HG03354 (cell line): Measurements from ENCODE around the gene NME7.
A peak's percentile ranks its signal among the peaks of the same experiment; 100 is the strongest.

Source experiments
- ATAC-seq: cut with Tn5 transposase; IDR thresholded peaks from one replicate; pipeline ENCODE4 v1.9.1; 2021; ENCODE audit warnings: mild to moderate bottlenecking; ENCODE audit not compliant: unreplicated experiment, poor library complexity, severe bottlenecking

NME7 gene

DNA sequence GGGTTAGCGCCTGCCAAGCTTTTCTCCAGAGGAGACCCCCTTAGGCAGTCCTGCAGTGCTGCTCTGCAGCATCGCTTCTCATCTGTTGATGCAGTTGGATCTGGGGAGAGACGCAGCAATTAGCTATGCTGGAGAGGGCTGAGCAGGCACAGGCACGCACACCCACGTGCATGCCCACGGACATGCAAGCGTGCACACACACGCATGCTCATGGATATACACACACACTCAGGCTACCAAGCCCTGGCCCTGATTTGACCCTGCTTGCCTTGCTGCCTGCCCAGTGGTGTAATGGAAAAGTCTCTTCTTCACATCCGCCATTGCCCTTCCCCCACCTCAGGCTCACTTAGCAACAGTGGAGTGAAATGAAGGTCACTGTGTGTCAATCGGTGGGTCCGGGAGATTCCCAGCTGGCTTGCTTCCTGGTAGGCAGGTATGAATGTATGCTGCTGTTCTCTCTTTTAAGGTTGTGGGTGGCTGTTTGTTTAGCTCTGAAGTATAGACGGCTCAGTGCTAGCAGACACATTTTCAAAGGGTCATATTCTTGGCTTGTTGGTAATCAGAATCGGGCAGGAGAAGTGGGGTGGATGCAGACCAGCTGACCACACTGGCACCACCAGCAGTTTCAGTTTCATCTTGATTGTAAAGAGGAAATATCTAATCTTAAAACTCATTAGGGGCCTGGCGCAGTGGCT, 251.6 kb downstream of the NME7 start:
- peak; percentile 57 for ATAC-seq

- ATAC-seq, result no peak
These were observed 253.9 kb downstream of the NME7 start for GRCh38 chr1:169113613-169114119.

DNA sequence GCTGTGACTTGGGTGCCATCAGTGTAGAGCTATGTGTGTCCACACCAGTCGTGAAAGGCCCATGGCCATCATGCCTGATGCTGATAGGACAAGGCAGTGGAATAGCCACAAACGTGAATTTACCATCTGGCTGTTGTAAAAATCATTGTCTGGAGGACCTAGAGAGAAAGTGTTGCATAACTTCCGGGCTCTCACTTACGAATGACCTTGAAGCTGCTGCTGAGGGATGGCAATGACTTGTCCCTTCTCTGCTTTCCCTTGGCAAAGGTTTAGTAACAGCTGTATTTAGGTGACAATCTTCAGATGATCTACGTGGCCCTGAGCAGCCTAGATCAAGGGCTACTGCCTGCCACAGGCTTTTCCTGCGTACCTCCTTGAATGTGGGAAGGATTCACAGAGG, 255.4 kb downstream of the NME7 start:
- no peak for ATAC-seq

DNA sequence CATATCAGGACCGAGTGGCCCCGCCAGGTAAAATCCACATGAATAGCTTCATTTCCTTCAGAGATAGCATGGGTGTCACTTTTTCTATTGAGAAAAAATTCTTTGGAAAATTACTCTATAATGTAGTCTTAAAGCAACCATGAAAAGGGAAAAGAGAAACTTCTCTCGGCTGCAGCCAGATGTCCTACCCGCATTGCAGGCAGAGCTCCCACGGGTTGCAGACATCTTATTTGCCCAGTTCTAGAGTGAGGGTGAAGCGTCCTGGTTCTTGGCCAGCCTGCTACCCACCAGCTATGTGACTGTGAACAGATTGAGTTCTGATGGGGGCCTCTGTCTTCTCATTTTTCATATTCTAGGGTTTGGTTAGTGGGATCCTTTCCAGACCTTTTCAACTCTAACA, 256.1 kb downstream of the NME7 start:
- no peak for ATAC-seq

DNA sequence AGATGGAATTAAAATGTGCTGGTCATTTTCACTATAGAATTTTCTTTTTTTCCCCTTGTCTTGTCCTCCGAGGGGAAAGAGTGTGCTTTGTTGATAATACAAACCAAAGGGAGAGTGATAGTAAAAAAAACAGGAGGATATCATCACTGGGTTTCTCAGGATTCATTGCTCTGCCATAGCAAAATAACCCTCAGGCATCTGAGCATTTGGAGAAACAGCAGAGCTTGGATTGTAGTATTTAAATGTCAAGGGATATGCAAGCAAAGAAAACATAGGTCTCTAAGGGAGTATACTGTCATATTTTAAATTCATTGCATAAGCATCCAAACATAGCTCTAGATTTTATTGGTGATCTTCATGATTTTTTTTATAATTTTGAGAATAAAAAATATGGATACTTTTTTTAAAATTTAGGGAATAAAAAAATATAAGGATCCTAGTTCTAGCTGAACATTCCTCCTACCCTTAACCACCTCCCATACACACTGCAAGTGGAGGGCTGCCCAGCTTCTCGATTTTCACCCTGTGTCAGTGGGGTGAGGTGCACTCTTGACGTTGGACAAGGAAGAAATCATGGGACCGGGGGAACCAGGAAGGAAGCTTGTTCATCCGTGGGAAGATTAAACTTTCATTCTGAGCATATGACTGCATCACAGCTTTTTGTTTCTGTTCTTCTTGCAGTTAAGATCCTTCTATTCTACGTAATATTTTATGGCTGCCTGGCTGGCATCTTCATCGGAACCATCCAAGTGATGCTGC, 256.7 kb downstream of the NME7 start:
- no peak for ATAC-seq

DNA sequence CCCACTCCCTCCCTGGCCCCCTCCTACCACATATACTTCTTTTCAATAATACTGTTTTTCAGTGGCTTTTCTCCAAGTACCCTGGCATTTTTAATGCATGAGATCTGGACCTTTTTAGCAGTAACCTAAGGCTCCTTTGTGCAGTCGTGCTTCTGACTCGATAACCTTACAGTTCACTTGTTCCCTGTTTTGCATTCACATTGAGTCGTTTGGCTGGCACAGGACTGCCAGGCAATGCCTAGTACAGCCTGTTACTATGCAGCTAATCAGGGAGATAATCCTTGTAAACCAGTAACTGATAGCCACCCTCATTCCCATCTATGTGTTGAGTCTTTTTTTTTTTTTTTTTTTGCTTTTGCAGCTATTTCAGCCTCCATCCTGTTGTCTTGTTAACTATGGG, 257.4 kb downstream of the NME7 start:
- ATAC-seq, result no peak

DNA sequence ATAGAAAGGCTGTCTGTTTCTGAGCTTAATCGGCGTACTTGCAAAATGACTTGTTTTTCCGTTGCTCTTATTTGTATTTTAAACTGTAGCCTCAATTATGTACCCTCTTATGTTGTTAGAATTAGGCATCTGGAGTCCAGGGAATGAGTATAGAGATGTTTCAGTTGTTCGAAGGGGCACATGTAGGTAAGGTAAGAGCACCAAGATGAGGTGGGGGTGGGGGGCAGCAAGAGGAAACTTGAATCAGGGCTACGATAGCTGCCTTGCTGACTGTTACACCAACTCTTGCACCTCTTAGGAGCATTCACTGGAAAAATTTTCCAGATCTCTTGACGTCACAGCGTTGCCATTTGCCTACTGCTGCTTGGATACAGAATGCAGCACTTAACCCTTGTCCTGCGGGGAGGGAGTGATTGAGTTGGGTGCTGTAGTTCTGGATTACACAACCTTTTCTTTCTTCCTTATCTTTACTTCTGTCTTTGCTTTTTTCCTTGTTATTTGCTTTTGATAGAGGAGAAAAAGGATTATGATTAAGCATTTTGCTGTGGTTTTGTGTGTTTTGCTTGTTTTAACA, 257.9 kb downstream of the NME7 start:
- no peak for ATAC-seq

DNA sequence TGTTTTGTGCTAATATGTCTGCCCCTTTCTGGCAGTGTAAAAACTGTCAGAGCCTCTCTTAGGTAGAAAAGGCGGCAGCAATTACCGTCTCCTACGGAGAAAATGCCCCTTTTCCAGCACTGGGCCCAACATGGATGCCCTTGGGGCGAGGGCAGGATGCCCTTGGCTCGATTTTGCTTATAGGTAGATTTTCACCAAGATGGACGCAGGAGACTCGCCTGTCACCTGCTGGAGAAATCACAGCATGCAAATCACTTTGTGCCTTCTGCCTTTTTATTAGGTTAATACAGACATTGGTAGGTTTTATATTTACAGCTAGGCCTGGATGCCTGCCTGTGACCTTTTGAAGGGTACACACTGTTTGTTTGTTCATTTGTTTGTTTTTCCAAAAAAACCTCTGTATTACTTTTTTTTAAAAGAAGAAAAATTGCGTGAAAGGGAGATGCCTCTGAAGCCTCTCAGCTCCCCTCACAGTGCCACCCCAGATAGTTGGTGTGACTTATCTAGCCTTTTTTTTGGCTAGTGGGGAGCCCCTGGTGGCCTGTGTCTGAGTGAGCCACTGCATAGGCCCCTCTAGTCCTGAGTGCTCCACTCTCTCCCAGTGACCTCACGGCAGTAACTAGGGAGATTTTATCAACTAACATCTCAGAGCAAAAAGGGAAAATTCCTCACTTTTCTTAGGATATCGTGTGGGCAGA, 258.6 kb downstream of the NME7 start:
- peak; percentile 23 for ATAC-seq

DNA sequence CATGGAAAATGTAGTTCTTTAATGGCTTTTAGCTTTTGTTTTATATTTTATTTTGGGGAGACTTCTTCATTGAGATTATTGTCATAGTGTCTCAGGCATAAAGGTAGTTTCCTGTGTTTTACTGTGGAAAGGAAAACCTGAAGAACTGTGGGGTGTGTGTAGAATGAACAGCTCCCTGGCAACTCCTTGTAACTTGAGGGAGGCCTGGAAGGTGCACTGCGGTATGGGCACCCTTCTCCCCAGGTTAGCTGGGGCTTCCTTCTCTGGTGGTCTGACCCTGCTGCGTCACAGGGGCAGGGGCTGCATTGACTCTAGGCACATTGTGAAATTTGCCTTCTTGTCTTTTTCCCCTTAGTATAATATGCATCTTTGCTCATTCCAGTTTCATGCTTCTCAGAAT, 259.4 kb downstream of the NME7 start:
- no peak for ATAC-seq

- no peak for ATAC-seq
These were observed 259.9 kb downstream of the NME7 start for GRCh38 chr1:169107603-169108208.

- peak; percentile 6 for ATAC-seq
These were observed 260.5 kb downstream of the NME7 start for GRCh38 chr1:169106921-169107602.

DNA sequence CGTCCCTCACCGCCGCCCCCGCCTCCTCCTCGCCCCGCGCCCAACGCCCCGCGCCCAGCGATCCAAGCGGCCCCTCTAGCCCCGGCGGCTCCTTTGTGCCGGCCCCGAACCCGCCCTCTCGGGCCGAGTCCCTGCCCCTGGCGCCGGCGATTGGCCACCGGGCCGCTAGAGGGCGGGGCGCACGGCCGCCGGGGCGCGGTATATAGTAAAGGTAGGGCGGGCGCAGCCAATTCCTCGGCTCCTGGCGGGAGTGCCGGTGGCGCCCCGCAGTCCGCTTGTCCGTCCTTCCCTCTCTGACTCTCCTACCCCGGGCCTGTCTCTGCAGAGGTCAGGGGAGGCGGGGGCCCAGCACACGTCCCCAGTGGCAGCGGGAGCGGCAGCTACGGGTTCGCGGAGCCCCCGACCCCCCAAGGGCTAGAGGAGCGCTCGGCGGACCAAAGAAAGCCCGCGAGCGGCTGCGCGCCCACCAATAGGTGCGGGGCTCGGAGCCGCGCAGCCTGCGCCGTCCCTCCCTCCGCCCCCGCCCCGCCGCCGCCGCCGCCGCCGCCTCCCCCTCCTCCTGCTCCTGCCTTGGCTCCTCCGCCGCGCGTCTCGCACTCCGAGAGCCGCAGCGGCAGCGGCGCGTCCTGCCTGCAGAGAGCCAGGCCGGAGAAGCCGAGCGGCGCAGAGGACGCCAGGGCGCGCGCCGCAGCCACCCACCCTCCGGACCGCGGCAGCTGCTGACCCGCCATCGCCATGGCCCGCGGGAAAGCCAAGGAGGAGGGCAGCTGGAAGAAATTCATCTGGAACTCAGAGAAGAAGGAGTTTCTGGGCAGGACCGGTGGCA, 261.3 kb downstream of the NME7 start, which contains the start of gene ATP1B1:
ATP1B1 (plus strand) TSS at position 596 of the 826 bp plus-strand sequence; CDS start at position 736, 140 bp downstream.
- peak; percentile 87 for ATAC-seq

DNA sequence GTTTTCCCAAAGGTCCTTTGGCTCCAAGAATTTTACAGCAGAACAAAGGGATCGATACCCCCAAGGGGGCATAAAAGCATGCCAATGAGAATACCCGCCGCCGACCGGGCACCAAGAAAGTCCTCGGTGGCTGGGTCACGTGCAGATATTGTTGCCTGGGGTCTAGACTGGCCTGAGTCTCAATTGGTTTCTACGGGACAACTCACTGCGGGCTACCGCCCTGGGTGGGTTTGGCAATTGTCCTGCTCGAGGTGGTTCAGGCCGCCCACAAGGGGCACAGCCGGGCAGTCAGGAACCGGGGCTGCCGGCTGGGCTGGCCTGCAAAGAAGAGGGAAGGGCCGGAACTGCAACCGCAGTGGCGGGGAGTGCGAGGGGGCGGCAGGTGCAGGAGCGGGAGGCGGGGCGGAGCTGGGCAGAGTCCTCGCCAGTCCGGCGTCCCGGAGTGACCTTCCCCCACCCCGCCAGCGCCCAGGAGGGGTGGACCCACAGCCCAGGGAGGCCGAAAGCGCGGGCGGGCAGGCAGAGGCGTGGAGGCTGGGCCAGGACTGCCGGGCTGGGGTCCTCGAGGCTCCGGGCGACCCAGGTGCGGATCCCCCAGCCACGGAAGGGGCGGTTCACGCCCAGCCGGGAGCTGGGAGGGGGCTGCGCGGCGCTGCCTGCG, 262.0 kb downstream of the NME7 start:
- ATAC-seq, result peak; percentile 36

DNA sequence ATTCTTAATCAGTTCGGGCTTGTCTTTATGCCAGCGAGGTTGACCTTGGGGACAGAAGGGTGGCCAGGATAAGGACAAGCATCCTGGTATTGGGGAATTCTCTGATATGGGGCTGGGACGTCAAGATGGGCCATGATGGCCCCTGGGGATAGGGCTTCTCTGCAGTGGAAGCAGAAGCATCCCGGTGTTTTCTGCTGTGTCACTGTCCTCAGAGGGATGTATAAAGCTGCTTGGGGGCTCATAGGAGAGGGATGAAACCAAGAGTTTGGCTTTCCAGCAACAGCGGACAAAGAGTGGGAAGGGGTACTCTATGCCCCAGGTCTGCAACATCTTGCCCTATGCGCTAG, 262.5 kb downstream of the NME7 start:
- no peak for ATAC-seq

GRCh38 chr1:169103480-169103893, 264.1 kb downstream of the NME7 start:
- ATAC-seq, result no peak

DNA sequence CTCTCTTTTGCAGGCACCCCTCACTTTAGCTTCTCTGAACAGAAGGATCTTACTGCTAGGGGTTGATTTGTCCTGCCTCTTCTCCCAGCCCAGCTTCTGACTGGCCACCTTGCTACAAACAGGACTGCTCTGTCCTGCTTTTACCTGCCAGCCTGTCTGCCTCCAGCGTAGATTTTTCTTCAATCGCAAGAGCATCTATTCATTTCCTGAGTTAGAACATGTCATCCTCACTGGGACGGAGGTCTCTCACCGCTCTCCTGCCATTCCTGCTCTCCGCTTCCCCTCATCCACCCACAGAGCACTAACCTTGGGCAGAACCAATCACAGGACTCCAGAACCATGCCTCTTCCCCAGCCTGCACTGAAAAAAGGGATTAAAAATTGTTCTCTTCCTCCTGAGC, 264.6 kb downstream of the NME7 start:
- ATAC-seq, result no peak

DNA sequence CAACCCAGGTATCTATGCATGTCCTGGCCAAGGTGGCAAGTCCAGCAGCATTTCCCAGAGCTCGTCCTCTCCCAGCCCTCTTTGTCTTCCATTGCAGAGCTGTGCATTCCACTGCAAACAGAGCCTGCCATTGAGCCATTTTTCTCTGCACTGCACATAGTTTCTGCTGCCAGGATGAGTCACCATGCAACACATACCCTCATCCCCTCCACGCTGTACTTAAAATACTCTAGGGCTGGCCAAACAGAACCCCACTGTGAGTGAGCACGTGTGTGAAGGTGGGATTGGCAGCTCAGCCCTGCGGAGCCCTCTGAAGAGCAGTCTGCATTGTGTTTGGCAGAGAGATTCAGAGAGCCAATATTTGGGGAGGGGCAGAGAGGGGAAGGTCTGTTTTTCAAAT, 265.0 kb downstream of the NME7 start:
- ATAC-seq, result no peak

DNA sequence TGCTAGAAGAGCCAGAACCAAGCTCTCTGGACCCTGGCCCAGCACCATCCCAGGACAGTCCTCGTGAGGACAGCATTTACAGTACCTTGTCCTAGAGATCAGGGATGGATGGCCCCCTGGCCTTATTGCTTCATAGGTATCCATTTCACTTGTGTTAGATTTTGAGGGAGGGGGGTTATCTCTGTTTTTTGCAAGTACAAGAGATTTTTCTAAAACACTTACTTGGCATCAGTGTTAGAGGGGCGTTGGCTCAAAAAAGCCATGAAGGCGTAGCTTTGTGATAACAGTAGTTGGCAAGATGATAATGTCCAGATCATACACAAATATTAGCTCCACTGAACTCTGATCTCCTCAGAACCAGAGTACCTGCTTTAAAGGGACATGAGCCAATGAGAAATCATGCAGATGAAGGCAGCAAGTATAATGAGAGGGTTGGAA, 266.9 kb downstream of the NME7 start:
- ATAC-seq, result no peak
